HEK293 (cell line): ENCODE results near the gene METTL16.
"Not testable (repeated sequence)": the region's sequence is repeated elsewhere in the genome, so short reads cannot be mapped to it uniquely, and the experiment has no call there.

ENCODE experiments used
- CTCF ChIA-PET: fragments of 350-600 bp; formaldehyde crosslinking; extraction: SDS; loops from one replicate; lab custom pipeline; 2021; ENCODE audit warnings: antibody characterized with exemption; lab: Yijun Ruan, JAX
- POLR2A ChIA-PET: fragments of 300-600 bp; formaldehyde crosslinking; extraction: SDS; loops from one replicate; lab custom pipeline; 2020; ENCODE audit warnings: antibody characterized with exemption, inconsistent platforms; lab: Yijun Ruan, JAX
- H3K27ac ChIP-seq: fragments of 200-500 bp; sonication (Bioruptor generic); 2 replicates; pipeline ENCODE4 v1.5.1; 2014; ENCODE audit warnings: low read depth, low read length, control low read depth, inconsistent platforms; ENCODE audit errors: extremely low read depth
- H3K36me3 ChIP-seq, 2 experiments: fragments of 200-500 bp in 1 of 2; sonication (Bioruptor generic) in 1 of 2; 1 replicate in 1 of 2; 2 replicates in 1 of 2; pipeline ENCODE4 v1.5.1; 2014 to 2017; ENCODE audit warnings: inconsistent platforms in 2 of 2, low read length in 2 of 2; ENCODE audit not compliant: control insufficient read depth in 2 of 2, insufficient read depth in 1 of 2
- H3K4me1 ChIP-seq: fragments of 200-500 bp; sonication (Bioruptor generic); 2 replicates; pipeline ENCODE4 v1.5.1; 2014; ENCODE audit warnings: mild to moderate bottlenecking, low read length, inconsistent platforms; ENCODE audit not compliant: control insufficient read depth, insufficient read depth
- H3K4me3 ChIP-seq: 2 replicates; pipeline ENCODE4 v1.5.1; 2011; ENCODE audit warnings: low read depth, mild to moderate bottlenecking, control low read depth, low read length, moderate library complexity
- H3K9me3 ChIP-seq: fragments of 200-500 bp; sonication (Bioruptor generic); 2 replicates; pipeline ENCODE4 v1.5.1; 2014; ENCODE audit warnings: low read depth, low read length, inconsistent platforms; ENCODE audit not compliant: control insufficient read depth, insufficient read depth
- BCL11A ChIP-seq: fragments of 450-650 bp; formaldehyde crosslinking; IDR thresholded peaks from 2 replicates; pipeline ENCODE4 v1.5.1; 2016; ENCODE audit warnings: low read depth, missing biosample characterization, missing genetic modification characterization
- EGR2 ChIP-seq: fragments of 450-650 bp; formaldehyde crosslinking; IDR thresholded peaks from 2 replicates; pipeline ENCODE4 v1.5.1; 2016; ENCODE audit warnings: low read depth, missing biosample characterization, missing genetic modification characterization
- GLI4 ChIP-seq: fragments of 450-650 bp; formaldehyde crosslinking; IDR thresholded peaks from 2 replicates; pipeline ENCODE4 v1.5.1; 2016; ENCODE audit warnings: missing biosample characterization, missing genetic modification characterization
- GLIS1 ChIP-seq: fragments of 450-650 bp; formaldehyde crosslinking; IDR thresholded peaks from 2 replicates; pipeline ENCODE4 v1.5.1; 2016; ENCODE audit warnings: missing biosample characterization, missing genetic modification characterization
- KLF10 ChIP-seq: fragments of 450-650 bp; IDR thresholded peaks from 2 replicates; pipeline ENCODE4 v1.5.1; 2018; ENCODE audit warnings: missing biosample characterization, mild to moderate bottlenecking, missing genetic modification characterization
- WT1 ChIP-seq: fragments of 450-650 bp; formaldehyde crosslinking; IDR thresholded peaks from 2 replicates; pipeline ENCODE4 v1.5.1; 2016; ENCODE audit warnings: missing biosample characterization, missing genetic modification characterization
- ZFHX2 ChIP-seq: fragments of 450-650 bp; formaldehyde crosslinking; conservative IDR thresholded peaks from 2 replicates; pipeline ENCODE4 v1.5.1; 2016; ENCODE audit warnings: missing biosample characterization, missing genetic modification characterization
- ZNF114 ChIP-seq: fragments of 450-650 bp; formaldehyde crosslinking; IDR thresholded peaks from 2 replicates; pipeline ENCODE4 v1.5.0; 2017; ENCODE audit warnings: missing biosample characterization, missing genetic modification characterization
- ZNF121 ChIP-seq: fragments of 450-650 bp; formaldehyde crosslinking; IDR thresholded peaks from 2 replicates; pipeline ENCODE4 v1.5.1; 2016; ENCODE audit warnings: missing biosample characterization, missing genetic modification characterization
- ZNF175 ChIP-seq: fragments of 450-650 bp; formaldehyde crosslinking; IDR thresholded peaks from 2 replicates; pipeline ENCODE4 v1.5.1; 2016; ENCODE audit warnings: missing biosample characterization, missing genetic modification characterization
- ZNF335 ChIP-seq: fragments of 450-650 bp; formaldehyde crosslinking; conservative IDR thresholded peaks from 2 replicates; pipeline ENCODE4 v1.5.1; 2016; ENCODE audit warnings: missing biosample characterization, missing genetic modification characterization
- ZNF394 ChIP-seq: fragments of 450-650 bp; formaldehyde crosslinking; IDR thresholded peaks from 2 replicates; pipeline ENCODE4 v1.5.1; 2016; ENCODE audit warnings: missing biosample characterization, missing genetic modification characterization, mild to moderate bottlenecking, moderate library complexity, borderline replicate concordance
- ZNF670 ChIP-seq: fragments of 450-650 bp; formaldehyde crosslinking; IDR thresholded peaks from 2 replicates; pipeline ENCODE4 v1.5.1; 2016; ENCODE audit warnings: missing biosample characterization, missing genetic modification characterization, low read depth
- ZSCAN23 ChIP-seq: fragments of 450-650 bp; formaldehyde crosslinking; IDR thresholded peaks from 2 replicates; pipeline ENCODE4 v1.5.1; 2016; ENCODE audit warnings: missing biosample characterization, missing genetic modification characterization
- TF ChIP-seq, protein P1 (sequence below): fragments of 450-650 bp; formaldehyde crosslinking; IDR thresholded peaks from 2 replicates; pipeline ENCODE4 v1.5.1; 2017; ENCODE audit warnings: missing biosample characterization, missing genetic modification characterization
- TF ChIP-seq, protein P2 (sequence below): fragments of 450-650 bp; formaldehyde crosslinking; IDR thresholded peaks from 2 replicates; pipeline ENCODE4 v1.5.1; 2016; ENCODE audit warnings: missing biosample characterization, missing genetic modification characterization
- TF ChIP-seq, protein P3 (sequence below): fragments of 450-650 bp; formaldehyde crosslinking; IDR thresholded peaks from 2 replicates; pipeline ENCODE4 v1.5.1; 2017; ENCODE audit warnings: missing biosample characterization, missing genetic modification characterization
- TF ChIP-seq, protein P4 (sequence below): fragments of 450-650 bp; IDR thresholded peaks from 2 replicates; pipeline ENCODE4 v1.5.1; 2018; ENCODE audit warnings: missing biosample characterization, missing genetic modification characterization
- TF ChIP-seq, protein P5 (sequence below): fragments of 450-650 bp; formaldehyde crosslinking; optimal IDR thresholded peaks from 2 replicates; pipeline ENCODE3; 2016; ENCODE audit warnings: missing biosample characterization, mild to moderate bottlenecking, missing genetic modification characterization
- TF ChIP-seq, protein P6 (sequence below): fragments of 450-650 bp; formaldehyde crosslinking; IDR thresholded peaks from 2 replicates; pipeline ENCODE4; 2016; ENCODE audit warnings: missing biosample characterization, missing genetic modification characterization

METTL16 gene

DNA sequence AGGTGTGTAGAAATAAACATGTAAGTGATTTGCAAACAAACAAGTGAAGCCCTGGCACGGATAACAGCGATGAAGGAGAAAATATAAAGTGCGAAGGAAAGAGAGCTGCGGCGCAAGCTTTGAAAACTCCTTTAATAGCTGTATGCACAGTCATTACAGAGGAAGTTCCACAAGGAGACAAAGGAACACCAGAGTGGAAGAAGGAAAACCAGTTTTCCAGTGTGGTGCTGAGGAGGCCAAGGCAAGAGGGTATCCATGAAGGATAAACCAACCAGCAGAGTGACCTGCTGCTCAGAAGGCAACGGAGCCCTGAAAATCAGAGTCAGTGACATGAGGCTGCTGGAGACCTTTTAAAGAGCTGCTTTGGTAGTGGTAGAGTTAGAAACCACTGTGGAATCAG is 24.4 kb downstream of the METTL16 start:
- TF ChIP-seq ZNF114 (tag by site-specific recombination) (no peak), GLI4 (no peak), BCL11A (tag by site-specific recombination) (no peak), ZNF335 (tag by site-specific recombination) (no peak), GLIS1 (tag by site-specific recombination) (no peak), ZNF175 (no peak), ZNF121 (no peak), ZNF670 (tag by site-specific recombination) (no peak), KLF10 (tag by site-specific recombination) (no peak), ZSCAN23 (tag by site-specific recombination) (no peak)
- TF ChIP-seq, protein P1, sequence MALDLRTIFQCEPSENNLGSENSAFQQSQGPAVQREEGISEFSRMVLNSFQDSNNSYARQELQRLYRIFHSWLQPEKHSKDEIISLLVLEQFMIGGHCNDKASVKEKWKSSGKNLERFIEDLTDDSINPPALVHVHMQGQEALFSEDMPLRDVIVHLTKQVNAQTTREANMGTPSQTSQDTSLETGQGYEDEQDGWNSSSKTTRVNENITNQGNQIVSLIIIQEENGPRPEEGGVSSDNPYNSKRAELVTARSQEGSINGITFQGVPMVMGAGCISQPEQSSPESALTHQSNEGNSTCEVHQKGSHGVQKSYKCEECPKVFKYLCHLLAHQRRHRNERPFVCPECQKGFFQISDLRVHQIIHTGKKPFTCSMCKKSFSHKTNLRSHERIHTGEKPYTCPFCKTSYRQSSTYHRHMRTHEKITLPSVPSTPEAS (tag by site-specific recombination) = no peak
- TF ChIP-seq, protein P2, sequence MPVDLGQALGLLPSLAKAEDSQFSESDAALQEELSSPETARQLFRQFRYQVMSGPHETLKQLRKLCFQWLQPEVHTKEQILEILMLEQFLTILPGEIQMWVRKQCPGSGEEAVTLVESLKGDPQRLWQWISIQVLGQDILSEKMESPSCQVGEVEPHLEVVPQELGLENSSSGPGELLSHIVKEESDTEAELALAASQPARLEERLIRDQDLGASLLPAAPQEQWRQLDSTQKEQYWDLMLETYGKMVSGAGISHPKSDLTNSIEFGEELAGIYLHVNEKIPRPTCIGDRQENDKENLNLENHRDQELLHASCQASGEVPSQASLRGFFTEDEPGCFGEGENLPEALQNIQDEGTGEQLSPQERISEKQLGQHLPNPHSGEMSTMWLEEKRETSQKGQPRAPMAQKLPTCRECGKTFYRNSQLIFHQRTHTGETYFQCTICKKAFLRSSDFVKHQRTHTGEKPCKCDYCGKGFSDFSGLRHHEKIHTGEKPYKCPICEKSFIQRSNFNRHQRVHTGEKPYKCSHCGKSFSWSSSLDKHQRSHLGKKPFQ (tag by site-specific recombination) = no peak
- TF ChIP-seq, protein P3, sequence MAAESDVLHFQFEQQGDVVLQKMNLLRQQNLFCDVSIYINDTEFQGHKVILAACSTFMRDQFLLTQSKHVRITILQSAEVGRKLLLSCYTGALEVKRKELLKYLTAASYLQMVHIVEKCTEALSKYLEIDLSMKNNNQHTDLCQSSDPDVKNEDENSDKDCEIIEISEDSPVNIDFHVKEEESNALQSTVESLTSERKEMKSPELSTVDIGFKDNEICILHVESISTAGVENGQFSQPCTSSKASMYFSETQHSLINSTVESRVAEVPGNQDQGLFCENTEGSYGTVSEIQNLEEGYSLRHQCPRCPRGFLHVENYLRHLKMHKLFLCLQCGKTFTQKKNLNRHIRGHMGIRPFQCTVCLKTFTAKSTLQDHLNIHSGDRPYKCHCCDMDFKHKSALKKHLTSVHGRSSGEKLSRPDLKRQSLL (tag by site-specific recombination) = no peak
- TF ChIP-seq, protein P4, sequence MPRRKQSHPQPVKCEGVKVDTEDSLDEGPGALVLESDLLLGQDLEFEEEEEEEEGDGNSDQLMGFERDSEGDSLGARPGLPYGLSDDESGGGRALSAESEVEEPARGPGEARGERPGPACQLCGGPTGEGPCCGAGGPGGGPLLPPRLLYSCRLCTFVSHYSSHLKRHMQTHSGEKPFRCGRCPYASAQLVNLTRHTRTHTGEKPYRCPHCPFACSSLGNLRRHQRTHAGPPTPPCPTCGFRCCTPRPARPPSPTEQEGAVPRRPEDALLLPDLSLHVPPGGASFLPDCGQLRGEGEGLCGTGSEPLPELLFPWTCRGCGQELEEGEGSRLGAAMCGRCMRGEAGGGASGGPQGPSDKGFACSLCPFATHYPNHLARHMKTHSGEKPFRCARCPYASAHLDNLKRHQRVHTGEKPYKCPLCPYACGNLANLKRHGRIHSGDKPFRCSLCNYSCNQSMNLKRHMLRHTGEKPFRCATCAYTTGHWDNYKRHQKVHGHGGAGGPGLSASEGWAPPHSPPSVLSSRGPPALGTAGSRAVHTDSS (tag by site-specific recombination) = no peak
- TF ChIP-seq, protein P5, sequence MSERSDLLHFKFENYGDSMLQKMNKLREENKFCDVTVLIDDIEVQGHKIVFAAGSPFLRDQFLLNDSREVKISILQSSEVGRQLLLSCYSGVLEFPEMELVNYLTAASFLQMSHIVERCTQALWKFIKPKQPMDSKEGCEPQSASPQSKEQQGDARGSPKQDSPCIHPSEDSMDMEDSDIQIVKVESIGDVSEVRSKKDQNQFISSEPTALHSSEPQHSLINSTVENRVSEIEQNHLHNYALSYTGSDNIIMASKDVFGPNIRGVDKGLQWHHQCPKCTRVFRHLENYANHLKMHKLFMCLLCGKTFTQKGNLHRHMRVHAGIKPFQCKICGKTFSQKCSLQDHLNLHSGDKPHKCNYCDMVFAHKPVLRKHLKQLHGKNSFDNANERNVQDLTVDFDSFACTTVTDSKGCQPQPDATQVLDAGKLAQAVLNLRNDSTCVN (tag by site-specific recombination) = no peak
- TF ChIP-seq, protein P6, sequence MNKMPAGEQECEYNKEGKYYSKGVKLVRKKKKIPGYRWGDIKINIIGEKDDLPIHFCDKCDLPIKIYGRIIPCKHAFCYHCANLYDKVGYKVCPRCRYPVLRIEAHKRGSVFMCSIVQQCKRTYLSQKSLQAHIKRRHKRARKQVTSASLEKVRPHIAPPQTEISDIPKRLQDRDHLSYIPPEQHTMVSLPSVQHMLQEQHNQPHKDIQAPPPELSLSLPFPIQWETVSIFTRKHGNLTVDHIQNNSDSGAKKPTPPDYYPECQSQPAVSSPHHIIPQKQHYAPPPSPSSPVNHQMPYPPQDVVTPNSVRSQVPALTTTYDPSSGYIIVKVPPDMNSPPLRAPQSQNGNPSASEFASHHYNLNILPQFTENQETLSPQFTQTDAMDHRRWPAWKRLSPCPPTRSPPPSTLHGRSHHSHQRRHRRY (tag by site-specific recombination) = no peak
- TF ChIP-seq, all 188 proteins: peak for 0
- H3K9me3 ChIP-seq = no peaks in the 10 kb centered on the region
- H3K4me3 ChIP-seq = no peak overlapping the region
- ChIA-PET CTCF (interaction anchor here (0.8 kb wide), 1 partner anchor 71 kb away, joined by 6 read pairs; no protein-coding TSS in a partner anchor), POLR2A (interaction anchor here (0.7 kb wide), 1 partner anchor 25 kb away, joined by 4 read pairs; the partner anchor contains the start of gene METTL16)
- no peak overlapping the region for H3K27ac ChIP-seq
- H3K36me3 ChIP-seq = no peaks in the 10 kb centered on the region; a peak in 1 of 3 replicates
- peaks cover 40% of the 10 kb centered on the region for H3K4me1 ChIP-seq

DNA sequence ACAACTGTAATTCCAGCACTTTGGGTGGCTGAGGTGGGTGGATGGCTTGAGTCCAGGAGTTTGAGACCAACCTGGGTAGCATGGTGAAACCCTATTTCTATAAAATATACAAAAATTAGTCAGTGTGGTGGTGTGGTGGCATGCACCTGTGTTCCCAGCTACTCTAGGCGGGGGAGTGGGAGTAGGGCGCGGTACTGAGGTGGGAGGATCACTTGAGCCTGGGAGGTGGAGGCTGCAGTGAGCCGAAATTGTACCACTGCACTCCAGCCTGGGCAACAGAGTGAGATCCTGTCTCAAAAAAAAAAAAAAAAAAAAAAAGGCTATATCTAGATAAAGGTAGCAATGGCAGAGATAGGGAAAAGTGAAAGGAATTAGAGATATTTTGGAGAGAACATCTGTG is 25.0 kb downstream of the METTL16 start:
- TF ChIP-seq ZNF121 (peak; percentile 85; the same call in 1 of the 2 replicates), ZFHX2 (tag by site-specific recombination) (peak; percentile 89), EGR2 (tag by site-specific recombination) (peak; percentile 80), ZNF394 (tag by site-specific recombination) (peak; percentile 37; the same call in 1 of the 2 replicates), WT1 (tag by site-specific recombination) (0 out of 2 replicates have a peak, but pooled peaks have one; percentile 12)
- CTCF ChIA-PET = interaction anchor here (1.1 kb wide), 1 partner anchor 13 kb away, joined by 4 read pairs; no protein-coding TSS in a partner anchor
- H3K4me3 ChIP-seq, H3K9me3 ChIP-seq, H3K27ac ChIP-seq, H3K36me3 ChIP-seq: not testable (repeated sequence)
- POLR2A ChIA-PET = interaction anchor here (0.7 kb wide), 1 partner anchor 25 kb away, joined by 4 read pairs; the partner anchor contains the start of gene METTL16
- H3K4me1 ChIP-seq = peaks cover 42% of the 10 kb centered on the region
